Skeletal muscle tissue (tissue), 4 donors: Measurements from ENCODE around the gene PRLR. TPM values are rescaled to one million over a fixed set of nuclear protein-coding genes. Genes with fewer than 3 reads are reported as not detected.

Source experiments
- H3K27ac ChIP-seq: one replicate; pipeline ENCODE4 v1.7.0; 2013; ENCODE audit warnings: mild to moderate bottlenecking, low read depth, low read length, inconsistent platforms
- H3K27me3 ChIP-seq, 3 donors: one replicate each; pipeline ENCODE4 v1.7.0; 2013; ENCODE audit warnings: low read length in 3 of 3; ENCODE audit not compliant: control insufficient read depth in 3 of 3, insufficient read depth in 3 of 3
- H3K36me3 ChIP-seq, 3 donors: one replicate each; pipeline ENCODE4 v1.7.0; 2013; ENCODE audit warnings: low read length in 3 of 3; ENCODE audit not compliant: control insufficient read depth in 3 of 3, insufficient read depth in 3 of 3
- H3K4me1 ChIP-seq, 3 donors: one replicate each; pipeline ENCODE4 v1.7.0; 2013; ENCODE audit warnings: low read length in 3 of 3, mild to moderate bottlenecking in 3 of 3; ENCODE audit not compliant: control insufficient read depth in 3 of 3, insufficient read depth in 3 of 3
- H3K4me3 ChIP-seq, 3 donors: one replicate each; pipeline ENCODE4 v1.7.0; 2013; ENCODE audit warnings: low read length in 3 of 3
- H3K9ac ChIP-seq, 3 donors: one replicate each; pipeline ENCODE4 v1.7.0; 2013; ENCODE audit warnings: low read length in 3 of 3, mild to moderate bottlenecking in 3 of 3, moderate library complexity in 2 of 3, low read depth in 1 of 3
- H3K9me3 ChIP-seq, 3 donors: one replicate each; pipeline ENCODE4 v1.7.0; 2013; ENCODE audit warnings: low read length in 3 of 3; ENCODE audit not compliant: control insufficient read depth in 3 of 3
- total RNA-seq: library from RNA; depleted of rRNA; stranded (reverse); fragments of >200 nt; gene quantifications from one replicate; pipeline ENCODE4 v1.2.3, GENCODE V29; 2014
- donor health status: Osteomylitis.

The PRLR gene
- total RNA-seq, 1 donor from 2014 or later, result 0.52 TPM

GRCh38 chr5:35237580-35238376, 7.5 kb upstream of the PRLR start:
- no peak overlapping the region for H3K4me3 ChIP-seq
- no peaks in the 10 kb centered on the region for H3K36me3 ChIP-seq
- H3K9me3 ChIP-seq, result no peaks in the 10 kb centered on the region
- no peak overlapping the region for H3K9ac ChIP-seq
- no peak overlapping the region for H3K27ac ChIP-seq
- H3K4me1 ChIP-seq, result no peaks in the 10 kb centered on the region
- H3K27me3 ChIP-seq, result peaks cover 0 to 1% (median under 1%) of the 10 kb centered on the region in 3 donors

DNA sequence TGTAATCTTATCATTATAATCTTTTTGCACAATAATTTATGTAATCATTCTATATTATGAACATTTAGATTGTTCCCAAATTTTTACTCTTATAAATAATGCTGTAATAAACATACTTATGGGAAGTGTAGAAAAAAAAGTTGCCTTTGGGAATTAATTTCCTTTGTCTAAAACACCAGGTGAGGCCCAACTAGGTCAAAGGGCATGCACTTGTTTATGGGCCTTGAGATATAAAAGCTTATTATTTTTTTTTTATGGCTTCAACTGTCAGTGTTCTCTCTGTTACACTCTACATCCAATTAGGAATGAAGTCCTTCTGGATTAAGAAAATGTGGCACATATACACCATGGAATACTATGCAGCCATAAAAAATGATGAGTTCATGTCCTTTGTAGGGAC, 6.5 kb upstream of the PRLR start:
- H3K36me3 ChIP-seq, result no peaks in the 10 kb centered on the region
- no peak overlapping the region for H3K27ac ChIP-seq
- H3K4me1 ChIP-seq, result no peaks in the 10 kb centered on the region
- no peaks in the 10 kb centered on the region for H3K9me3 ChIP-seq
- H3K9ac ChIP-seq, result no peak overlapping the region
- H3K27me3 ChIP-seq, result peaks cover 4 to 7% (median 7%) of the 10 kb centered on the region in 3 donors
- no peak overlapping the region for H3K4me3 ChIP-seq

DNA sequence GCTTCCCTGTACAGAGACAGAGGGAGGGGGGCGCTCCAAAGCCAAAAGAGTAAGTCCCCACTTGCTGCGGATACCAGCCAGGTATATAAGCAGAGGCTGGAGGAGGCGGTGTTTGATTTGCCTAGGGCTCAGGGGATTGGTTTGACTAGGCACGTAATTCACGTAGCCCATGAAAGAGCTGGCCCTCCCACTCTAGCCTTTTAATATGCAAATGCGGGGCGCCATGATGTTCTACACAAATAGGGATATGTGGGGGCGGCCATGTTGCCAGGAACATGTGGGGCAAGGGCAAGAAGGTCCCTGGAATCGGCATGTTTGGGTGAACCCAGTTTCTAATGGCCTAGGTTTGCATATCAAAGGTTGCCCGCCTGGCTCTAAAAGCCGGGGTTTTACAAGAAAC, 3.3 kb upstream of the PRLR start:
- H3K27ac ChIP-seq, result no peak overlapping the region
- H3K27me3 ChIP-seq, result peaks cover 23 to 30% (median 24%) of the 10 kb centered on the region in 3 donors
- H3K4me1 ChIP-seq, result peaks cover 0 to 7% (median 0%) of the 10 kb centered on the region in 3 donors

GRCh38 chr5:35233121-35233520, 2.8 kb upstream of the PRLR start:
- H3K27me3 ChIP-seq, result peaks cover 28 to 35% (median 29%) of the 10 kb centered on the region in 3 donors
- no peaks in the 10 kb centered on the region for H3K9me3 ChIP-seq
- peaks cover 0 to 7% (median 0%) of the 10 kb centered on the region in 3 donors for H3K4me1 ChIP-seq
- no peaks in the 10 kb centered on the region for H3K36me3 ChIP-seq
- H3K27ac ChIP-seq, result no peak overlapping the region
- no peak overlapping the region for H3K9ac ChIP-seq
- H3K4me3 ChIP-seq, result no peak overlapping the region

More for the DNA sequence above, 3.3 kb upstream of the PRLR start:
- no peaks in the 10 kb centered on the region for H3K36me3 ChIP-seq
- no peaks in the 10 kb centered on the region for H3K9me3 ChIP-seq
- H3K4me3 ChIP-seq, result no peak overlapping the region
- no peak overlapping the region for H3K9ac ChIP-seq

DNA sequence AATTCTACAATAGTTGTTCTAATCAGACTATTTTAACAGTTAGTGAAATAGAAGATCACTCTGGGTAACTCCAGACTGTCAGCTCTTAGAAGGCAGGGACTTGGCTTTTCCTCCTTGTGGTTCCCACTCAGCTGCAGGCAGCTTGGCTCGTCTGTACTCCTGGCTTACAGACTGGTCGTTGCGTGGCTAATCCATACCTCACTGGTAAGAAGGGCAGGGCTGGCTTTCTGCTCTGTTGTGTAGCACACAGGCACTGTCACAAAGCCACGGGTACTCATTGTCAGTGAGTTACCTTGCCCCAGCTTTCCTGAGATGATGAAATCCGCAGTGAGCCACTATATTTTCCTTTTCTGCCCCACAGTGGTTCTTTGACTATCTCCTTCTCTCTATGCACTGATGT, 1.8 kb upstream of the PRLR start:
- H3K9ac ChIP-seq, result no peak overlapping the region
- peaks cover 30 to 35% (median 34%) of the 10 kb centered on the region in 3 donors for H3K27me3 ChIP-seq
- no peaks in the 10 kb centered on the region for H3K36me3 ChIP-seq
- H3K9me3 ChIP-seq, result no peaks in the 10 kb centered on the region
- H3K4me3 ChIP-seq, result no peak overlapping the region
- no peak overlapping the region for H3K27ac ChIP-seq
- H3K4me1 ChIP-seq, result peaks cover 0 to 7% (median 0%) of the 10 kb centered on the region in 3 donors

- H3K9me3 ChIP-seq, result no peaks in the 10 kb centered on the region
- H3K36me3 ChIP-seq, result no peaks in the 10 kb centered on the region
- peaks cover 0 to 7% (median 0%) of the 10 kb centered on the region in 3 donors for H3K4me1 ChIP-seq
- H3K27ac ChIP-seq, result no peak overlapping the region
- peaks cover 32 to 38% (median 34%) of the 10 kb centered on the region in 3 donors for H3K27me3 ChIP-seq
- no peak overlapping the region for H3K9ac ChIP-seq
- H3K4me3 ChIP-seq, result peak overlapping the region; percentile 34 to 52 (median 44)
Observed at GRCh38 chr5:35229076-35230037, 930 bp downstream of the PRLR start.

DNA sequence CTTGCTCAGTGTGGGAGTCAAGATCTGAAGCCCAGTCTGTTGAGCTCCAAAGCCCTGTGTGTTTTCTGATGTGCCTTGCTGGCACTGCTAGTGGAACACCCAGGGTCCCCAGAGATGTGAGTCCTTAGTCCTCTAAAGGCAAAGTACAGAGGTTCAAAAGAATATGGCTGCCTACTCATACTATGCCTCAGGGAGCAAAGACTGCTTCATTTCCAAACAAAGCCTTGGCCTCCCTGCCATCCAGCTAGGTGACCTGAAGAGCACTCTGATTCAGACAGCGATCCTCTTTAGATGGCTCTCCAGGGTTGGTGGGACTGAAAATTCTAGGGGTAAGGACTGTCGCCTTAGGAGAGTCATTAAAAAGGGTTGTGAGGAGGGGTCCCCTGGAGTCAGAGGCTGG, 2.0 kb downstream of the PRLR start:
- no peaks in the 10 kb centered on the region for H3K36me3 ChIP-seq
- H3K4me3 ChIP-seq, result no peak overlapping the region
- H3K27me3 ChIP-seq, result peaks cover 32 to 38% (median 34%) of the 10 kb centered on the region in 3 donors
- no peak overlapping the region for H3K27ac ChIP-seq
- H3K9ac ChIP-seq, result no peak overlapping the region
- no peaks in the 10 kb centered on the region for H3K9me3 ChIP-seq
- H3K4me1 ChIP-seq, result peaks cover 0 to 7% (median 0%) of the 10 kb centered on the region in 3 donors

DNA sequence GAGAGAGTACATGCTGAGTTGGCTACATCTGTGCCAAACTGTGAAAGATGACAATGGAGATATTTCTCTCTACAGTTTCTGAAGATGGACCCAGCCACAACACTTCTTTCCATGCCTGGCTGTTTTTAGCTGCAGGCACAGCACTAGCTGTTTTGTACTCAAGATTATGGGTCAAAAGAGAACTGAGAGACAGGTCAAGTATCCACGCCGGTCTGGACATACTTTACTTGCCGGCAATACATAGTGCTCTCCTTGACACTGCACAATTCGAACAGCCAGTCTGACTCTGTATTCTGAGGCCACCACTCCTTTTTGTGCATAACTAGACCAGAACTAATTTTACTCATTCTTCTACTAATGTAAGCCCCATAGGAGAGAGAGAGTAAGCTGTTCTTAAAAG, 2.6 kb downstream of the PRLR start:
- peaks cover 0 to 7% (median 0%) of the 10 kb centered on the region in 3 donors for H3K4me1 ChIP-seq
- peaks cover 32 to 36% (median 34%) of the 10 kb centered on the region in 3 donors for H3K27me3 ChIP-seq
- no peaks in the 10 kb centered on the region for H3K9me3 ChIP-seq

GRCh38 chr5:35223787-35224395, 6.4 kb downstream of the PRLR start:
- no peak overlapping the region for H3K9ac ChIP-seq
- H3K9me3 ChIP-seq, result no peaks in the 10 kb centered on the region
- no peak overlapping the region for H3K27ac ChIP-seq

More for the DNA sequence above, 2.6 kb downstream of the PRLR start:
- Histone ChIP-seq H3K27ac (no peak overlapping the region), H3K36me3 (no peaks in the 10 kb centered on the region), H3K4me3 (no peak overlapping the region), H3K9ac (no peak overlapping the region)

More at GRCh38 chr5:35223787-35224395, 6.4 kb downstream of the PRLR start:
- no peaks in the 10 kb centered on the region for H3K36me3 ChIP-seq
- H3K27me3 ChIP-seq, result peaks cover 10 to 12% (median 11%) of the 10 kb centered on the region in 3 donors
- H3K4me3 ChIP-seq, result no peak overlapping the region
- H3K4me1 ChIP-seq, result no peaks in the 10 kb centered on the region
